Measurements from ENCODE around the gene DSCAML1. TPM values are rescaled to one million over a fixed set of nuclear protein-coding genes. Genes with fewer than 3 reads are reported as not detected.

Gene DSCAML1
- total RNA-seq, 1 donor from 2014 or later, result 1.2 TPM

- intact Hi-C loops (cut with micrococcal nuclease), result no loop called here
- ATAC-seq (no peak), DNase-seq (peak; percentile 11)
Measured at GRCh38 chr11:117640041-117640440, 157.0 kb downstream of the DSCAML1 start.

GRCh38 chr11:117639601-117640000 is 157.4 kb downstream of the DSCAML1 start:
- intact Hi-C loops (cut with micrococcal nuclease), result no loop called here
- DNase-seq, result peak; percentile 7
- ATAC-seq, result no peak

GRCh38 chr11:117638911-117639543 is 158.0 kb downstream of the DSCAML1 start:
- intact Hi-C loops (cut with micrococcal nuclease), result no loop called here
- ATAC-seq, result no peak

GRCh38 chr11:117634756-117635603 is 162.0 kb downstream of the DSCAML1 start:
- intact Hi-C loops (cut with micrococcal nuclease), result no loop called here
- no peak for DNase-seq
- no peak for ATAC-seq

More at GRCh38 chr11:117638911-117639543, 158.0 kb downstream of the DSCAML1 start:
- DNase-seq, result no peak

- intact Hi-C loops (cut with micrococcal nuclease), result no loop called here
- DNase-seq, result no peak
- peak; percentile 43 for ATAC-seq
Measured at GRCh38 chr11:117633976-117634755, 162.8 kb downstream of the DSCAML1 start.

GRCh38 chr11:117633186-117633754 is 163.7 kb downstream of the DSCAML1 start:
- ATAC-seq (peak; percentile 76), DNase-seq (no peak)
- intact Hi-C loops (cut with micrococcal nuclease), result no loop called here

GRCh38 chr11:117632306-117632705 is 164.7 kb downstream of the DSCAML1 start:
- ATAC-seq, result no peak
- no peak for DNase-seq
- intact Hi-C loops (cut with micrococcal nuclease), result no loop called here

GRCh38 chr11:117631336-117632140 is 165.5 kb downstream of the DSCAML1 start:
- no peak for ATAC-seq
- intact Hi-C loops (cut with micrococcal nuclease), result no loop called here

GRCh38 chr11:117629891-117630538 is 167.0 kb downstream of the DSCAML1 start:
- intact Hi-C loops (cut with micrococcal nuclease), result no loop called here
- DNase-seq, result no peak
- no peak for ATAC-seq

More at GRCh38 chr11:117631336-117632140, 165.5 kb downstream of the DSCAML1 start:
- DNase-seq, result no peak

GRCh38 chr11:117629146-117629545 is 167.9 kb downstream of the DSCAML1 start:
- intact Hi-C loops (cut with micrococcal nuclease), result no loop called here
- ATAC-seq (no peak), DNase-seq (no peak)

GRCh38 chr11:117627259-117627658 is 169.8 kb downstream of the DSCAML1 start:
- ATAC-seq (no peak), DNase-seq (no peak)
- intact Hi-C loops (cut with micrococcal nuclease), result no loop called here

- intact Hi-C loops (cut with micrococcal nuclease), result no loop called here
- no peak for ATAC-seq
- DNase-seq, result no peak
Measured at GRCh38 chr11:117626576-117626975, 170.4 kb downstream of the DSCAML1 start.

GRCh38 chr11:117625237-117625636 is 171.8 kb downstream of the DSCAML1 start:
- DNase-seq, result no peak
- intact Hi-C loops (cut with micrococcal nuclease), result no loop called here
- ATAC-seq, result peak; percentile 88

GRCh38 chr11:117623831-117624271 is 173.2 kb downstream of the DSCAML1 start:
- intact Hi-C loops (cut with micrococcal nuclease), result no loop called here
- no peak for DNase-seq
- ATAC-seq, result no peak

GRCh38 chr11:117621226-117621625 is 175.8 kb downstream of the DSCAML1 start:
- intact Hi-C loops (cut with micrococcal nuclease), result no loop called here
- no peak for DNase-seq
- ATAC-seq, result no peak

- intact Hi-C loops (cut with micrococcal nuclease), result no loop called here
- DNase-seq, result no peak
- no peak for ATAC-seq
Measured at GRCh38 chr11:117620659-117621058, 176.4 kb downstream of the DSCAML1 start.

GRCh38 chr11:117620086-117620485 is 176.9 kb downstream of the DSCAML1 start:
- DNase-seq, result peak; percentile 42
- intact Hi-C loops (cut with micrococcal nuclease), result no loop called here
- peak; percentile 96 for ATAC-seq

- intact Hi-C loops (cut with micrococcal nuclease), result no loop called here
- no peak for DNase-seq
- ATAC-seq, result no peak
Measured at GRCh38 chr11:117619661-117620060, 177.4 kb downstream of the DSCAML1 start.
